Panc1 (cell line): ENCODE data around the gene VWA8. TPM values are rescaled to one million over a fixed set of nuclear protein-coding genes. Genes with fewer than 3 reads are reported as not detected.
"Not testable (repeated sequence)": the region's sequence is repeated elsewhere in the genome, so short reads cannot be mapped to it uniquely, and the experiment has no call there.

ENCODE experiments used
- ATAC-seq: fragments of 200-7000 bp; cut with Tn5 transposase; 2 replicates; pipeline ENCODE4 v1.9.1; 2020; ENCODE audit warnings: mild to moderate bottlenecking, moderate library complexity
- BruUV-seq: library from RNA; stranded (reverse); fragments of 400-500 nt; replicated peaks from 2 replicates; lab custom pipeline; 2021; lab: Mats Ljungman, UMichigan
- CTCF ChIA-PET: fragments of 300-600 bp; sonication (Branson Sonifier 250); formaldehyde crosslinking; loops from one replicate; lab custom pipeline; 2022; ENCODE audit warnings: antibody characterized with exemption; lab: Charles Lee
- POLR2A ChIA-PET: fragments of 300-600 bp; sonication (Branson Sonifier 250); formaldehyde crosslinking; loops from one replicate; lab custom pipeline; 2022; ENCODE audit warnings: antibody characterized with exemption; lab: Charles Lee
- DNase-seq: peaks from one replicate; pipeline ENCODE4 v3.0.0-alpha.2; 2010; ENCODE audit warnings: low read depth, low spot score
- H3K27ac ChIP-seq: 2 replicates; pipeline ENCODE4 v1.5.1; 2011; ENCODE audit warnings: mild to moderate bottlenecking, low read length, inconsistent platforms
- H3K27me3 ChIP-seq: fragments of 200-500 bp; sonication (Bioruptor generic); 2 replicates; pipeline ENCODE4 v1.6.0; 2014; ENCODE audit warnings: low read length, inconsistent platforms; ENCODE audit not compliant: control insufficient read depth, insufficient read depth
- H3K36me3 ChIP-seq: fragments of 200-500 bp; sonication (Bioruptor generic); 2 replicates; pipeline ENCODE4 v1.5.1; 2014; ENCODE audit warnings: inconsistent platforms, mild to moderate bottlenecking, low read length, moderate library complexity; ENCODE audit not compliant: control insufficient read depth, insufficient read depth
- H3K4me1 ChIP-seq: 2 replicates; pipeline ENCODE4 v1.5.1; 2011; ENCODE audit warnings: inconsistent platforms, mild to moderate bottlenecking, low read length, moderate library complexity; ENCODE audit not compliant: control insufficient read depth, insufficient read depth
- H3K4me3 ChIP-seq, 2 experiments: 2 replicates each; pipeline ENCODE4 v1.5.1; 2011 to 2012; ENCODE audit warnings: low read depth in 2 of 2, low read length in 2 of 2, mild to moderate bottlenecking in 2 of 2, inconsistent platforms in 1 of 2, moderate library complexity in 1 of 2
- H3K9me3 ChIP-seq: fragments of 200-500 bp; sonication (Bioruptor generic); 2 replicates; pipeline ENCODE4 v1.5.1; 2014; ENCODE audit warnings: low read depth, mild to moderate bottlenecking, inconsistent platforms, low read length, moderate library complexity; ENCODE audit not compliant: control insufficient read depth, insufficient read depth
- POLR2AphosphoS5 ChIP-seq: IDR thresholded peaks from 2 replicates; pipeline ENCODE4 v1.6.1; 2012; ENCODE audit warnings: mild to moderate bottlenecking, low read depth, low read length, moderate library complexity
- SIN3A ChIP-seq: IDR thresholded peaks from 2 replicates; pipeline ENCODE4 v1.6.1; 2012; ENCODE audit warnings: low read depth, mild to moderate bottlenecking, low read length, moderate library complexity, borderline replicate concordance; ENCODE audit not compliant: insufficient read depth
- TCF7L2 ChIP-seq: IDR thresholded peaks from 2 replicates; pipeline ENCODE4 v1.6.1; 2011; ENCODE audit warnings: mild to moderate bottlenecking, low read depth, low read length, inconsistent platforms
- in situ Hi-C: cut with HindIII; loops from 2 replicates; pipeline ENCODE4 v1.10.0; 2016; ENCODE audit warnings: low sequenced_read_pairs, low pct_unique_long_range_greater_than_20kb
- intact Hi-C: fragments of 100-400 bp; cut with micrococcal nuclease; formaldehyde crosslinking; loops from one replicate; pipeline ENCODE4 v1.10.0; 2022; ENCODE audit not compliant: unreplicated experiment
- total RNA-seq: library from RNA; stranded (reverse); gene quantifications from one replicate; pipeline ENCODE4 v1.2.1, GENCODE V29; 2021; ENCODE audit not compliant: unreplicated experiment
- TF ChIP-seq, protein P1 (sequence below): fragments of 450-650 bp; IDR thresholded peaks from 2 replicates; pipeline ENCODE4 v1.5.1; 2017; ENCODE audit warnings: mild to moderate bottlenecking
- TF ChIP-seq, protein P2 (sequence below), 2 experiments: IDR thresholded peaks; 2 replicates each; pipeline ENCODE4 v1.6.1; 2011 to 2012; ENCODE audit warnings: low read depth in 2 of 2, control low read depth in 1 of 2, low read length in 1 of 2, mild to moderate bottlenecking in 1 of 2, moderate library complexity in 1 of 2; ENCODE audit not compliant: insufficient read depth in 1 of 2

VWA8 gene
- total RNA-seq, 1 experiment from 2014 or later, result 11.2 TPM

DNA sequence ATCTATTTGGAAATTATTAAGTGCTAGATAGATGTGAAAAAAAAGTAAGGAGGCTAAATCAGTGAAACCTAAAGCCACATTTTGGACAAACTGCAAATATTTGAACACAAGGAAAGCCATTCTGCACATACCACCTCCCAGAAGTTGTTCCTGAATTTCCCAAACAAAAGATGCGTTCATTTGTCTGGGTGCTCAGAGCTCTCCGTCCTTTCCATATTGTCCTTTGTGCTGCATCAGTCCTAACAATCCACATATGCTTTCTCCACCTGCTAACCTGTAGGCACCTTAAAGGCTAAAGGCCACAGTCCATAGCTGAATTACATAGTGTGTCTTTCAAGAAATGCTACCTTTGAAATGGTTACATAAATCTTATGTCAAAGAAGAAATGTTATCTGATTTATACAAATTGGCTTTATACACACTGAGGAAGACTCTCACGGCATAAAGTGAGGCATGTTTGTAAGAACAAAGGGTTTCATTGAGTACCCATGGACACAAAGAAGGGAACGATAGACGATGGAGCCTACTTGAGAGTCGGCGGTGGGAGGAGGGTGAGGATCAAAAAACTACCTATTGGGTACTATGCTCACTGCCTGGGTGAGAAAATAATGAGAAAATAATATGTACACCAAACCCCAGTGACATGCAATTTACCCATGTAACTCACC lies 321.5 kb downstream of the VWA8 start:
- no peaks in the 10 kb centered on the region for H3K4me1 ChIP-seq
- intact Hi-C loops, result no loop called here
- DNase-seq (no peak), ATAC-seq (no peak)
- ChIA-PET POLR2A (no interaction called here), CTCF (no interaction called here)
- in situ Hi-C loops, result no loop called here
- H3K9me3 ChIP-seq, result no peaks in the 10 kb centered on the region
- H3K4me3 ChIP-seq, result no peak overlapping the region
- no peaks in the 10 kb centered on the region for H3K36me3 ChIP-seq
- BruUV-seq, result no TSS peak
- no peaks in the 10 kb centered on the region for H3K27me3 ChIP-seq
- H3K27ac ChIP-seq, result no peak overlapping the region
- TF ChIP-seq TCF7L2, result no peak
- TF ChIP-seq, protein P1, sequence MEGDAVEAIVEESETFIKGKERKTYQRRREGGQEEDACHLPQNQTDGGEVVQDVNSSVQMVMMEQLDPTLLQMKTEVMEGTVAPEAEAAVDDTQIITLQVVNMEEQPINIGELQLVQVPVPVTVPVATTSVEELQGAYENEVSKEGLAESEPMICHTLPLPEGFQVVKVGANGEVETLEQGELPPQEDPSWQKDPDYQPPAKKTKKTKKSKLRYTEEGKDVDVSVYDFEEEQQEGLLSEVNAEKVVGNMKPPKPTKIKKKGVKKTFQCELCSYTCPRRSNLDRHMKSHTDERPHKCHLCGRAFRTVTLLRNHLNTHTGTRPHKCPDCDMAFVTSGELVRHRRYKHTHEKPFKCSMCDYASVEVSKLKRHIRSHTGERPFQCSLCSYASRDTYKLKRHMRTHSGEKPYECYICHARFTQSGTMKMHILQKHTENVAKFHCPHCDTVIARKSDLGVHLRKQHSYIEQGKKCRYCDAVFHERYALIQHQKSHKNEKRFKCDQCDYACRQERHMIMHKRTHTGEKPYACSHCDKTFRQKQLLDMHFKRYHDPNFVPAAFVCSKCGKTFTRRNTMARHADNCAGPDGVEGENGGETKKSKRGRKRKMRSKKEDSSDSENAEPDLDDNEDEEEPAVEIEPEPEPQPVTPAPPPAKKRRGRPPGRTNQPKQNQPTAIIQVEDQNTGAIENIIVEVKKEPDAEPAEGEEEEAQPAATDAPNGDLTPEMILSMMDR, result no peak
- no peak for TF ChIP-seq POLR2AphosphoS5
- TF ChIP-seq, protein P2, sequence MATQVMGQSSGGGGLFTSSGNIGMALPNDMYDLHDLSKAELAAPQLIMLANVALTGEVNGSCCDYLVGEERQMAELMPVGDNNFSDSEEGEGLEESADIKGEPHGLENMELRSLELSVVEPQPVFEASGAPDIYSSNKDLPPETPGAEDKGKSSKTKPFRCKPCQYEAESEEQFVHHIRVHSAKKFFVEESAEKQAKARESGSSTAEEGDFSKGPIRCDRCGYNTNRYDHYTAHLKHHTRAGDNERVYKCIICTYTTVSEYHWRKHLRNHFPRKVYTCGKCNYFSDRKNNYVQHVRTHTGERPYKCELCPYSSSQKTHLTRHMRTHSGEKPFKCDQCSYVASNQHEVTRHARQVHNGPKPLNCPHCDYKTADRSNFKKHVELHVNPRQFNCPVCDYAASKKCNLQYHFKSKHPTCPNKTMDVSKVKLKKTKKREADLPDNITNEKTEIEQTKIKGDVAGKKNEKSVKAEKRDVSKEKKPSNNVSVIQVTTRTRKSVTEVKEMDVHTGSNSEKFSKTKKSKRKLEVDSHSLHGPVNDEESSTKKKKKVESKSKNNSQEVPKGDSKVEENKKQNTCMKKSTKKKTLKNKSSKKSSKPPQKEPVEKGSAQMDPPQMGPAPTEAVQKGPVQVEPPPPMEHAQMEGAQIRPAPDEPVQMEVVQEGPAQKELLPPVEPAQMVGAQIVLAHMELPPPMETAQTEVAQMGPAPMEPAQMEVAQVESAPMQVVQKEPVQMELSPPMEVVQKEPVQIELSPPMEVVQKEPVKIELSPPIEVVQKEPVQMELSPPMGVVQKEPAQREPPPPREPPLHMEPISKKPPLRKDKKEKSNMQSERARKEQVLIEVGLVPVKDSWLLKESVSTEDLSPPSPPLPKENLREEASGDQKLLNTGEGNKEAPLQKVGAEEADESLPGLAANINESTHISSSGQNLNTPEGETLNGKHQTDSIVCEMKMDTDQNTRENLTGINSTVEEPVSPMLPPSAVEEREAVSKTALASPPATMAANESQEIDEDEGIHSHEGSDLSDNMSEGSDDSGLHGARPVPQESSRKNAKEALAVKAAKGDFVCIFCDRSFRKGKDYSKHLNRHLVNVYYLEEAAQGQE (IDR thresholded peaks at IDR 0.05; ENCODE audit: insufficient read depth in 1 of 2, low read depth in 2 of 2, low read length in 1 of 2), result no peak
- no peak for TF ChIP-seq SIN3A

DNA sequence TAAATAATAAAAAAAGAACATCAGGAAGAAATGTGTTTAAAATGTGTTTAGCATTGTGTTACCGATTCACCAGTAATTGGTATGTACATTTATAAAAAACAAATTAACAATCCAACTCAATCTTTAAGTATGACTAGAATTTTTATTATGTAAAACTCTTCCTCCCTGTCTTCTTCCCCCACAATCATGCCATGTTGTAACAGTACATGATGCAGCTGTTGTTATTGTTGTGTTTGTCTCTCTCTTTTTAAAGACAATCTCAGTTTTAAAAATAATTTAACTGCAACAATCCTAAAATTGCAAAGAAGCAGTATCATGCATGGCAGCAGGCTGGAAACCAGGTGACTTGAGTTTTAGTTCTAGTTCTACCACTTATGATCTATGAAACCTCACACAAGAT lies 323.3 kb downstream of the VWA8 start:
- Histone ChIP-seq H3K36me3 (no peaks in the 10 kb centered on the region), H3K27ac (no peak overlapping the region), H3K9me3 (no peaks in the 10 kb centered on the region), H3K4me1 (no peaks in the 10 kb centered on the region), H3K27me3 (no peaks in the 10 kb centered on the region), H3K4me3 (no peak overlapping the region)
- CTCF ChIA-PET, result no interaction called here
- POLR2A ChIA-PET, result no interaction called here
- DNase-seq, result no peak
- TF ChIP-seq, protein P2 (IDR thresholded peaks at IDR 0.05; ENCODE audit: insufficient read depth in 1 of 2, low read depth in 2 of 2, low read length in 1 of 2), result no peak
- TF ChIP-seq TCF7L2 (no peak), POLR2AphosphoS5 (no peak), SIN3A (no peak)
- TF ChIP-seq, protein P1, result no peak
- no TSS peak for BruUV-seq
- no peak for ATAC-seq
- in situ Hi-C loops, result no loop called here
- intact Hi-C loops, result no loop called here

DNA sequence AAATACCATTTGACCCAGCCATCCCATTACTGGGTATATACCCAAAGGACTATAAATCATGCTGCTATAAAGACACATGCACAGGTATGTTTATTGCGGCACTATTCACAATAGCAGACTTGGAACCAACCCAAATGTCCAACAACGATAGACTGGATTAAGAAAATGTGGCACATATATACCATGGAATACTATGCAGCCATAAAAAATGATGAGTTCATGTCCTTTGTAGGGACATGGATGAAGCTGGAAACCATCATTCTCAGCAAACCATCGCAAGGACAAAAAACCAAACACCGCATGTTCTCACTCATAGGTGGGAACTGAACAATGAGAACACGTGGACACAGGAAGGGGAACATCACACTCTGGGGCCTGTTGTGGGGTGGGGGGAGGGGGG lies 323.9 kb downstream of the VWA8 start:
- H3K4me1 ChIP-seq, BruUV-seq, H3K27me3 ChIP-seq, POLR2A ChIA-PET, intact Hi-C loops, H3K9me3 ChIP-seq, ATAC-seq, H3K4me3 ChIP-seq, H3K36me3 ChIP-seq, H3K27ac ChIP-seq, CTCF ChIA-PET, DNase-seq, in situ Hi-C loops: not testable (repeated sequence)
